HK-2 (cell line): Measurements from ENCODE around the gene NKTR.
"Not testable (repeated sequence)": the region's sequence is repeated elsewhere in the genome, so short reads cannot be mapped to it uniquely, and the experiment has no call there.

Source experiments
- DNase-seq: peaks from one replicate; pipeline ENCODE4 v3.0.0-alpha.2; 2018; ENCODE audit not compliant: unreplicated experiment

The NKTR gene

GRCh38 chr3:42600111-42600957 is at the start of gene NKTR:
Gene NKTR (plus strand): TSS chr3:42600686. CDS start chr3:42601007, 321 bp downstream.
- peak; percentile 96 for DNase-seq

DNA sequence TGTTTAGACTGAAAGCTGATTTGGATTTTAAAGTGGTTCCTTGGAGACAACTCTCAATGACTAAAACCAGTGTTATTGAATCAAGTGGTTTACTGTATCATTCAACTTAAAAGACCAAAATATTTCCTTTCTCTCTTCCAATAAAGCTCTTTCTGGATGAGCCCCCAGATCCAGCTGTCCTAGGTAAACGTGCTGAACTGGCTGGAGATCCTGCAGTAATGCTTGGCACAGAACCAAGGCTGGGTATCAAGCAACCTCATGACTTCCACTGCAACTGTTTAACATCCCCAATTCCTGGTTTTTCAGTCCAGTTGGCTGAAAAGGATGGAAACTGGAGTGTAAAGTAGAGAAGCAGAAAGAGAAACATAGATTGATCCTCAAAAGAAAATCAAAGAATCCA is 47.7 kb upstream of the NKTR start:
- DNase-seq = no peak

GRCh38 chr3:42556089-42556632 is 44.3 kb upstream of the NKTR start:
- DNase-seq = no peak

GRCh38 chr3:42556817-42557216 is 43.7 kb upstream of the NKTR start:
- not testable (repeated sequence) for DNase-seq

DNA sequence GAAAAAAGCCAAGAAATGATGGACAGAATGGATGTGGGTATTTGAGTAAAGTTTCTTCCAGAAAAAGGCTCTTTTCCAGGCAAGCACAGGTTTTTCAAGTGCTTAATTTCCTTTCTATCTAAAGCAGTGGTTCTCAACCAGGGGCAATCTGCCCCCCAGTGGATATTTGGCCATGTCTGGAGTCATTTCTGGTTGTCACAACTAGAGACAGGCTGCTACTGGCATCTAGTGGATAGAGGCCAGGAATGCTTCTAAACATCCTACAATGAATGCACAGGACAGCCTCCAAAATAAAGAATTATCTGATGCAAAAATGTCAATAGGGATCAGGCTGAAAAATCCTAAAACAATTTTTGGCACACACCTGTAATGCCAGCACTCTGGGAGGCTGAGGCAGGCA is 42.6 kb upstream of the NKTR start:
- no peak for DNase-seq

DNA sequence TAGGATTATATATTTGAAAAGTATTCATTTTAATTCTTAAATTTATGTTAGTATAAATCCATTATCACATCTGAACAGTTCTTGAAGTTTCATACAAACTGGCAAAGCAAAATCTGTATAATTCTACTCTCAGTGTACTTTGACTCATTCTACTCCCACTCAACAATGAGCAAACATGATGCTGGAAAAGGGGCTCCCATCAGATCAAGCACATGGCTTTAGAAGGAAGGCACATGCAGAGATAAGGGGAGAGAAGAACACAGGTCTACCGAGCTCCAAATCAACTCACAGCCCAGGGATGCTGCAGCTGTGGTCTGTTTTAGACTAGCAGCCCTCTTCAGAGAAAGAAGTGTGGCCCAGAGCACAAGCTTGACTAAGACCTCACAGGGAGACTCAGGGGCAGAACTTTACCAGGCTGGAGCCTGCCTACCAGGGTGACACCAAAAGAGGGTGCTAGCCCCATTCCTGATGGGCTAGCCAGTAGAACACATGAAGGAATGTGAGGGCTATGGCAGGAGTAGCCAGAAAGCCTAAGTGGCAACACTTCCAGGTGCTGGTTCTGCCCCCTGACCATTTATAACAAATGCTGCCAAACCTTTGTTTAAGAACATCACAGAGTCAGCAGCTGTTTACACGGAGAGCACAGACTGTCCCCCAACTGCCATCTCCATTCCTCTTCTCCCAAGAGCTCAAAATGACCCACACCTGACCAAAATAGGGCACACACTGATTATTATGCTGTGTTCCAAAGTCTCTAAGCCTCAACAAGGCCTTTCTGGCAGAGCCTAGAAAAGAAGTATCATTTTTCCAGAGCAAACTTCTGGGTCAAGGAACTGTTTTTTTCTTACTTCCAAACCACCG is 38.2 kb upstream of the NKTR start:
- DNase-seq = no peak

GRCh38 chr3:42569593-42570142 is 30.8 kb upstream of the NKTR start:
- no peak for DNase-seq

- DNase-seq = peak; percentile 14
These were observed 28.2 kb upstream of the NKTR start for GRCh38 chr3:42572278-42572677.

- no peak for DNase-seq
These were observed 25.2 kb upstream of the NKTR start for GRCh38 chr3:42575137-42575741.

- no peak for DNase-seq
These were observed 22.4 kb upstream of the NKTR start for GRCh38 chr3:42578054-42578453.

- not testable (repeated sequence) for DNase-seq
These were observed 21.1 kb upstream of the NKTR start for GRCh38 chr3:42579346-42579745.

DNA sequence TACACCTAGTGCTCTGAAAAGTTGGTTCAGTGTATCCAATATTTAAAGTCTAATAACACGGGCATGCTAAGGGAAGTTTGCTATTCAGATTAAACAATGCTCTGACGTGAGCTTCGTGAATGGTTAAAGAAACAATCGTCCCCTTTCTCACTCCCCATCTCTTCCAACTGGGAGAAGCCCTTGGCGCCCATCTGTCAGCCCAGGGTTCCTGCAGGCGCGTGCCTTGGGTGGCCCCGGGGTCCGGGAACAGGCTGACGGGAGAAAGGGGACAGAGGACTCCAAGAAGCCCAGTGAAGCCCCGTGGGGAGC is 19.1 kb upstream of the NKTR start:
- DNase-seq = no peak

DNA sequence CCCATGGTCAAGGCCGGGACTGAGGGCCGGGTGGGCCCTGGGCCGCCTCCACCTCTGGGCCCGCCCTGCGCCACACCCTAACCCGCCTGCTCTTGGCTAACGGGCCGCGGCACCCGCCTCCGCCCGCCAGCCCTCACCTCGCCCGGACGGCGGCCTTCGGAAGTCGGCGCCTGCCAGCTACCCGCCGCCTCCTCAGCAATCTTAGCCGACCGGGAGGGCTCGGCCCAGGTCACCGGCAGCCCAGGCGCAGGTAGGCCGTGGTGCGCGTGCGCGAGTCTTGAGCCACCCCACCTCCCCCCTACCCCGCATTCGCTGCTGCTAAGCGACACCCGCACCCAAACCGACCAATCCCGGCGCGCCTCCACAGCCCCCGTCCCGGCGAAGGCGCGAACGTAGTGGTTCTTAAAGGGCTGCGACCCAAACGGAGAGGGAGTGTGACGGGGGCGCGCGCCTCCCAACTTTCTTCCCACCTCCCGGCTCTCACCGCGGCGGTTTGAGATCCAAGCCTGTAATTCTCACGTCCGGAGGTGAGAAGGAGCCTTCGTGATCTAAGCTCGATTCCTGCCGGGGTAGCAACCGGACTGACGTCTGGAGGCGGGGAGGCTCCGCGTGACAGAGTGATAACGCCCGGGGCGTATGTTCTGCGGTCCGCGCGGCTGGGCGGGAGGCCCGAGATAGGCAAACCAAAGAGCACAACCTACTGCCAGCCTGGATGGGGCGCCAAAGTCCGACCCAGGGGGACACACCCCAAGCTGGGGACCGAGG is 18.6 kb upstream of the NKTR start, which contains the start of gene SEC22C:
Gene SEC22C (minus strand): TSS at position 259 of the 765 bp plus-strand sequence. CDS start 12,921 bp downstream, outside the sequence.
- peak; percentile 92 for DNase-seq

DNA sequence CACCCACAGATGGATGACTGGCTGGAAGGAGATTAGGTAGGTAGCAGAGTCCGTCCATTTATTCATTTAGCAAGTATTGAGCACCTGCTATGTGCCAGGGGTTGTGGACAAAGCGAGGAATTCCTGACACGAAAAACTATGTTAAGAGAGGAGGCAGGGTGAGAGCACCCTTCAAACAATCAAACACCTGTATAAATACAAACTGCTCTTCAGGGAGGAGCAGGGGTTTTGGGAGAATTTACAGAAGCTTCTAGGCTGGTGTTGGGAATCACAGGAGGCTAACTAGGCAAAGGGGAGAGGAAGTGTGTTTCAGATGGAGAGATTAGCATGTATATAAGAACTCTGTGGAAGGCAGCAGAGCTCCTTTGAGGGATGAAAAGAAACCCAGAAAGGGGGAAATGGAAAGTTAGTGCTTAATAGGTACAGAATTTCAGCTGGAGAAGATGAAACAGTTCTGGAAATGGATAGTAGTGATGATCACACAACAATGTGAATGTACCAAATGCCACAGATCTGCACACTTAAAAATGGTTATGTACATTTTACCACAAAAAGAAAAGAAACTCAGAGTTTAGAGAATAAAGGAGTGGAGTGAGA is 17.9 kb upstream of the NKTR start:
- DNase-seq = no peak

DNA sequence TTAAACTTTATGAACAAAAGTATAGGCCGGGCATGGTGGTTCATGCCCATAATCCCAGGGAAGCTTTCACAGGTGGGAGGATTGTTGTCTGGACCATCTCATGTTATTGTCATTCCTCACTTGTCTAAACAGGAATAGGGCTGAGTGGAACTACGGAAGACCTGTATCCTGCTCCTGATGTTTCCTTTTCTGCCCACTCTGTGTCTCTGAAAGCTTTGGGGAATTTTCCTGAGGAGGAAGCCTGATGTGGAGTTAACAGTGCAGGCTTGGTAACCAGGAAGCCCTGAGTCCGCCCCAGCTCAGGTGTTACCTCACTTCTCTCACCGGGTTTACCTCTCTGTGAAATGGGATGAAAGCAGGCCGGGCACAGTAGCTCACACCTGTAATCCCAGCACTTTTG is 11.9 kb upstream of the NKTR start:
- DNase-seq = no peak

DNA sequence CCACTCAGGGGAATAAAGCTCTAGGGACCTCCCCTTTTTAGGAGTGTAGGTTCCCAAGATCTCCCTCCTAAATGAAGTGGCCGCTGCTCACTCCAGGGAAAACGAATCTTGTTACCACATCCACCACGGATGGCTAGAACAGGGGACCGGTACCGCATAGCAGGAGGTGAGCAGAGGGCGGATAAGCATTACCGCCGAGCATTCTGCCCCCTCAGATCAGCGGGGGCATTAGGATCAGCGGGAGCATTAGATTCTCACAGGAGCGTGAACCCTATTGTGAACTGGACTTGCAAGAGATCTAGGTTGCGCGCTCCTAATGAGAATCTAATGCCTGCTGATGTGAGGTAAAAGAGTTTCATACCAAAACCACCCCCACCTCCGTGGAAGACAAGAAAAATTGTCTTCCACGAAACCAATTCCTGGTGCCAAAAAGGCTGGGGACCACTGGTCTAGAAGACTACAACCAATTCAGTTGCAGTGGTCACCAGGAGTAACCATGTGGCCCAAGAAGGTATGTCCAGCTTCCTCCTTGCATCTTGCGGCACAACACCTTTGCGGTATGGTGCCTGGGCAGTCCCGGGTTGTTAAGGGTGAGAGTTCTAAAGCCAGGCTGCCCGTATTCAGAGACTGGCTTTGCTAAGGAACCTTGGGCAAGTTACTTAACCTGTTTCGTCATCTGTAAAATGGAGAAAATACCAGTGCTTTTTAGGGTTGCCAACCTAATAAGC is 10.9 kb upstream of the NKTR start:
- DNase-seq = no peak

- no peak for DNase-seq
These were observed 9.3 kb upstream of the NKTR start for GRCh38 chr3:42590989-42591756.

DNA sequence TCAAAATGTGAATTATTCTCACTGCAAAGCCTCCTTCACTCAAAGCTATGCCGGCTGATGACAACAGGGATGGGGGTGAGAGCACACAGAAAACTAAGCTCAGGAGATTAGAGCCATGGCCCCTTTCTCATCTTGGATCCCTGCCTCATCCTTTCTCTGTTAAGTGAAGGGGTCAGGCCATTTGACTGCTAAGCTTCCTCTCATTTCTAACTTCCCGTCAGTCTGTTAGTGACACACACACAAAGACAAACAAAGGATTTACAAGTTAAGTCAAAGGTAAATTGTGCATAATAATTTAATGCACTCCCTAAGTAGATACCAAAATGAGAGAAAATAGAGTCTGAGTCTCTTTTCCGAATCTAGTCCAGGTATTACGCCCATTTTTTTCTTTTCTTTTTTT is 8.7 kb upstream of the NKTR start:
- DNase-seq = no peak

- no peak for DNase-seq
These were observed 6.9 kb upstream of the NKTR start for GRCh38 chr3:42593635-42594034.
